ENCODE measurements around the gene IGIP. TPM values are rescaled to one million over a fixed set of nuclear protein-coding genes. Genes with fewer than 3 reads are reported as not detected.

IGIP gene
- total RNA-seq, 1 donor from 2014 or later, result 1.6 TPM

- Mint-ChIP-seq H3K4me1 (peaks cover 9% of the 10 kb centered on the region), H3K36me3 (no peaks in the 10 kb centered on the region), H3K9me3 (no peaks in the 10 kb centered on the region), H3K4me3 (no peak overlapping the region), H3K27me3 (ENCODE audit: insufficient read depth, low read depth) (peaks cover 27% of the 10 kb centered on the region), H3K27ac (no peak overlapping the region)
- TF ChIP-seq EZH2 (IDR thresholded peaks at IDR 0.05) (no peak), EZH2phosphoT487 (IDR thresholded peaks at IDR 0.05) (no peak), CTCF (IDR thresholded peaks at IDR 0.05) (no peak)
- peaks cover 12% of the 10 kb centered on the region for H4K20me1 ChIP-seq (ENCODE audit: low read depth)
- no peak overlapping the region for H3K4me2 ChIP-seq
- no peak overlapping the region for H3K27ac ChIP-seq
- DNase-seq (ENCODE audit: low spot score), result no peak
- H3K4me3 ChIP-seq, result no peak overlapping the region
- no peaks in the 10 kb centered on the region for H3K4me1 ChIP-seq
- peaks cover 21% of the 10 kb centered on the region for H3K27me3 ChIP-seq
- H3F3A ChIP-seq (ENCODE audit: low read depth), result no peaks in the 10 kb centered on the region
- no peaks in the 10 kb centered on the region for H3K79me2 ChIP-seq (ENCODE audit: low read depth)
- no peaks in the 10 kb centered on the region for H3K36me3 ChIP-seq
- no peaks in the 10 kb centered on the region for H3K9me3 ChIP-seq (ENCODE audit: low read depth)
- no peak overlapping the region for H3K9ac ChIP-seq
- H2AFZ ChIP-seq (replicated peaks), result no peak overlapping the region
Measured at GRCh38 chr5:140140435-140140834, 14.7 kb downstream of the IGIP start.

- Mint-ChIP-seq H3K4me1 (peaks cover 10% of the 10 kb centered on the region), H3K27me3 (ENCODE audit: insufficient read depth, low read depth) (peaks cover 32% of the 10 kb centered on the region), H3K36me3 (no peaks in the 10 kb centered on the region), H3K4me3 (no peak overlapping the region), H3K9me3 (no peaks in the 10 kb centered on the region), H3K27ac (no peak overlapping the region)
- TF ChIP-seq EZH2phosphoT487 (IDR thresholded peaks at IDR 0.05) (no peak), EZH2 (IDR thresholded peaks at IDR 0.05) (no peak), CTCF (IDR thresholded peaks at IDR 0.05) (no peak)
- no peak overlapping the region for H3K27ac ChIP-seq
- H4K20me1 ChIP-seq (ENCODE audit: low read depth), result peaks cover 18% of the 10 kb centered on the region
- no peak overlapping the region for H3K4me3 ChIP-seq
- no peaks in the 10 kb centered on the region for H3K36me3 ChIP-seq
- H3K9me3 ChIP-seq (ENCODE audit: low read depth), result no peaks in the 10 kb centered on the region
- no peak overlapping the region for H2AFZ ChIP-seq (replicated peaks)
- no peaks in the 10 kb centered on the region for H3K79me2 ChIP-seq (ENCODE audit: low read depth)
- H3K4me1 ChIP-seq, result peaks cover 3% of the 10 kb centered on the region
- peaks cover 29% of the 10 kb centered on the region for H3K27me3 ChIP-seq
- no peaks in the 10 kb centered on the region for H3F3A ChIP-seq (ENCODE audit: low read depth)
- H3K9ac ChIP-seq, result no peak overlapping the region
- H3K4me2 ChIP-seq, result no peak overlapping the region
- DNase-seq (ENCODE audit: low spot score), result no peak
Measured at GRCh38 chr5:140141241-140141640, 15.5 kb downstream of the IGIP start.

- H3K9me3 ChIP-seq (ENCODE audit: low read depth), result no peaks in the 10 kb centered on the region
- H3K36me3 Mint-ChIP-seq, result no peaks in the 10 kb centered on the region
- peaks cover 6% of the 10 kb centered on the region for H3K4me1 ChIP-seq
- H3K27ac Mint-ChIP-seq, result no peak overlapping the region
- H3K9me3 Mint-ChIP-seq, result no peaks in the 10 kb centered on the region
- H3K4me3 ChIP-seq, result no peak overlapping the region
- H3K4me3 Mint-ChIP-seq, result no peak overlapping the region
- peaks cover 37% of the 10 kb centered on the region for H3K27me3 ChIP-seq
- no peaks in the 10 kb centered on the region for H3K36me3 ChIP-seq
- no peaks in the 10 kb centered on the region for H3F3A ChIP-seq (ENCODE audit: low read depth)
- H3K4me2 ChIP-seq, result no peak overlapping the region
- no peak overlapping the region for H3K9ac ChIP-seq
- H3K4me1 Mint-ChIP-seq, result peaks cover 15% of the 10 kb centered on the region
- H3K27me3 Mint-ChIP-seq (ENCODE audit: insufficient read depth, low read depth), result peaks cover 40% of the 10 kb centered on the region
- H3K79me2 ChIP-seq (ENCODE audit: low read depth), result no peaks in the 10 kb centered on the region
- no peak overlapping the region for H2AFZ ChIP-seq (replicated peaks)
- H3K27ac ChIP-seq, result no peak overlapping the region
- H4K20me1 ChIP-seq (ENCODE audit: low read depth), result peaks cover 28% of the 10 kb centered on the region
- TF ChIP-seq CTCF (IDR thresholded peaks at IDR 0.05) (no peak), EZH2 (IDR thresholded peaks at IDR 0.05) (no peak), EZH2phosphoT487 (IDR thresholded peaks at IDR 0.05) (no peak)
- DNase-seq (ENCODE audit: low spot score), result no peak
Measured at GRCh38 chr5:140142246-140142645, 16.5 kb downstream of the IGIP start.

All from neural progenitor cell (in vitro differentiated cells).